AG04449 (cell line): Measurements from ENCODE around the gene BDH2.

Source experiments
- CTCF ChIA-PET: fragments of 350-600 bp; formaldehyde crosslinking; extraction: SDS; loops from one replicate; lab custom pipeline; 2021; ENCODE audit warnings: antibody characterized with exemption; lab: Yijun Ruan, JAX
- POLR2A ChIA-PET: fragments of 400-600, 350-600 bp; formaldehyde crosslinking; extraction: SDS; loops from one replicate; lab custom pipeline; 2020; ENCODE audit warnings: antibody characterized with exemption, inconsistent platforms; lab: Yijun Ruan, JAX
- DNase-seq: peaks from one replicate; pipeline ENCODE4 v3.0.0-alpha.2; 2010; ENCODE audit warnings: low read depth, low spot score
- H3K4me3 ChIP-seq: 2 replicates; pipeline ENCODE4 v1.5.1; 2011; ENCODE audit warnings: low read depth, mild to moderate bottlenecking, control low read depth, low read length
- TF ChIP-seq, protein P1 (sequence below): IDR thresholded peaks from one replicate; pipeline ENCODE4 v1.5.1; 2011; ENCODE audit warnings: mild to moderate bottlenecking, moderate library complexity, low read length, control low read depth, inconsistent platforms; ENCODE audit not compliant: insufficient read depth; ENCODE audit errors: missing control alignments

Gene BDH2

DNA sequence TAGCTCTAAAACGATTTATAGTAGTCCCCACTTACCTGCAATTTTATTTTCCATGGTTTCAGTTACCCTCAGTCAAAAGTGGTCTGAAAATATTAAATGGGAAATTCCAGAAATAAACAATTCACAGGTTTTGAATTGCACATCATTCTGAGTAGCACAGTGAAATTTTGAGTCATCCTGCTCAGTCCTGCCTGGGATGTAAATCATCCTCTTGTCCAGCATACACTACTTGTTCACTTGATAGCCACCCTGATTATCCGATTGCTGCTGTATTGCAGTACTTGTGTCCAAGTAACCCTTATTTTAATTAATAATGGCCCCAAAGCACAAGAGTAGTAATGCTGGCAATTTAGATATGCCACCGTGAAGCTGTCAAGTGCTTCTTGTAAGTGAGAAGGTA is 23.5 kb upstream of the BDH2 start:
- CTCF ChIA-PET, result interaction anchor here (1.6 kb wide), 1 partner anchor 22 kb away, joined by 8 read pairs; no protein-coding TSS in a partner anchor
- H3K4me3 ChIP-seq, result no peak overlapping the region
- POLR2A ChIA-PET, result no interaction called here
- no peak for DNase-seq
- TF ChIP-seq, protein P1, sequence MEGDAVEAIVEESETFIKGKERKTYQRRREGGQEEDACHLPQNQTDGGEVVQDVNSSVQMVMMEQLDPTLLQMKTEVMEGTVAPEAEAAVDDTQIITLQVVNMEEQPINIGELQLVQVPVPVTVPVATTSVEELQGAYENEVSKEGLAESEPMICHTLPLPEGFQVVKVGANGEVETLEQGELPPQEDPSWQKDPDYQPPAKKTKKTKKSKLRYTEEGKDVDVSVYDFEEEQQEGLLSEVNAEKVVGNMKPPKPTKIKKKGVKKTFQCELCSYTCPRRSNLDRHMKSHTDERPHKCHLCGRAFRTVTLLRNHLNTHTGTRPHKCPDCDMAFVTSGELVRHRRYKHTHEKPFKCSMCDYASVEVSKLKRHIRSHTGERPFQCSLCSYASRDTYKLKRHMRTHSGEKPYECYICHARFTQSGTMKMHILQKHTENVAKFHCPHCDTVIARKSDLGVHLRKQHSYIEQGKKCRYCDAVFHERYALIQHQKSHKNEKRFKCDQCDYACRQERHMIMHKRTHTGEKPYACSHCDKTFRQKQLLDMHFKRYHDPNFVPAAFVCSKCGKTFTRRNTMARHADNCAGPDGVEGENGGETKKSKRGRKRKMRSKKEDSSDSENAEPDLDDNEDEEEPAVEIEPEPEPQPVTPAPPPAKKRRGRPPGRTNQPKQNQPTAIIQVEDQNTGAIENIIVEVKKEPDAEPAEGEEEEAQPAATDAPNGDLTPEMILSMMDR, result no peak

DNA sequence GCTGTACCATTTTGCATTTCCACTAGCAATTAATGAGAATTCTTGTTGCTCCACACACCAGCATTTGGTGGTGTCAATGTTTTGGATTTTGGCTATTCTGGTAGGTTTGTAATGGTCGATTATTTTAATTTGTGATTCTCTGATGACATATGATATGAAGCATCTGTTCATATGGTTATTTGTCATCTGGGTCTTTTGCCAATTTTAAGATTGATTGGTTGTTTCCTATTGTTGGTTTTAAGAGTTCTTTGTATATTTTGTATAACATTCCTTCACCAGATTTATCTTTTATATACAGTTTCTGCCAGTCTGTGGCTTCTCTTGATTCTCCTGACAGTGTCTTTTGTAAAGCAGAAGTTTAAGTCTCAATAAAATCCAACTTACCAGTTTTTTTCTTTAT is 18.5 kb upstream of the BDH2 start:
- no peak for DNase-seq
- ChIA-PET CTCF (interaction anchor here (1.0 to 3.3 kb wide), 2 partner anchors 18 to 33 kb away, joined by 4 to 18 read pairs; partner anchors contain the start of gene BDH2), POLR2A (no interaction called here)
- H3K4me3 ChIP-seq, result no peak overlapping the region
- TF ChIP-seq, protein P1, result no peak

DNA sequence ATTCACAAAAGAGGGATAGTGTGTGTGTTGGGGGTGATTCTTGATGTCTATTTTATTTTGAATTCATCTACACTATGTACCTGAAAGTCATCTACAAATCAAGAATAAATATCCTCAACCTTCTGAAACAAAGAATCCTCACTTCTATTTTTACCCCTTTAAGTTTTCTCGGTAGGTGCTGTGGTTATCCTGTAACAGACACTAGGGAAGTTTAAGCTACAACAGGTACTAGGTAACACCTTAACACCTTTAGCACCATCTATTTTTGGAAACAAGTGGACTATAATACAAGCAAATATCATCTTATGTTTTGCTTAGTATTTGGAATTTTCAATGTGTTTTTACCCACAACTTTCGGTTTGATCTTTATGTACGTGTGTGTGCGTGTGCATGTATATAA is 12.0 kb upstream of the BDH2 start:
- no peak overlapping the region for H3K4me3 ChIP-seq
- TF ChIP-seq, protein P1, result no peak
- DNase-seq, result no peak
- CTCF ChIA-PET, result interaction anchor here (2.3 to 4.6 kb wide), 2 partner anchors 11 to 19 kb away, joined by 5 to 34 read pairs; partner anchors contain the start of gene BDH2
- POLR2A ChIA-PET, result no interaction called here

DNA sequence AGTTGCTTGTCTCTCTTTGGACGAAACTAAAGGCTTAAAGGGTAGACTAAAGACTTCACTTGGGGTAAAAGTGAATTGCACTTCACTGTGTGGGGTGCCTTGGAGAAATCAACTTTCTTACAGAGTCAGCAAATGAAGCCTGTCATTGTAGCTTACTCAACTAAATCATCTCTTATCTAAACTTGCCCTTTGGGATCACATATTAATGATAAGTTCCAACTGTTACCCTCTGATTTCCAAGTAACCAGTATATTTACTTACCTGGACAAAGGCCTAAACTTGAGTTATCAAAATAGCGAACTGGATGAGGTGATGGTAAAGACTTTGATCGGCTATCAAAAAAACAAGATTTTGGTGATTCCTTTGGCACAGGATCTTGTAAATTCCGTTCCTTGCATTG is 8.9 kb upstream of the BDH2 start:
- ChIA-PET CTCF (interaction anchor here (1.1 to 4.6 kb wide), 2 partner anchors 8 kb away, joined by 4 to 34 read pairs; partner anchors contain the start of gene BDH2), POLR2A (no interaction called here)
- H3K4me3 ChIP-seq, result no peak overlapping the region
- TF ChIP-seq, protein P1, result no peak
- DNase-seq, result no peak

DNA sequence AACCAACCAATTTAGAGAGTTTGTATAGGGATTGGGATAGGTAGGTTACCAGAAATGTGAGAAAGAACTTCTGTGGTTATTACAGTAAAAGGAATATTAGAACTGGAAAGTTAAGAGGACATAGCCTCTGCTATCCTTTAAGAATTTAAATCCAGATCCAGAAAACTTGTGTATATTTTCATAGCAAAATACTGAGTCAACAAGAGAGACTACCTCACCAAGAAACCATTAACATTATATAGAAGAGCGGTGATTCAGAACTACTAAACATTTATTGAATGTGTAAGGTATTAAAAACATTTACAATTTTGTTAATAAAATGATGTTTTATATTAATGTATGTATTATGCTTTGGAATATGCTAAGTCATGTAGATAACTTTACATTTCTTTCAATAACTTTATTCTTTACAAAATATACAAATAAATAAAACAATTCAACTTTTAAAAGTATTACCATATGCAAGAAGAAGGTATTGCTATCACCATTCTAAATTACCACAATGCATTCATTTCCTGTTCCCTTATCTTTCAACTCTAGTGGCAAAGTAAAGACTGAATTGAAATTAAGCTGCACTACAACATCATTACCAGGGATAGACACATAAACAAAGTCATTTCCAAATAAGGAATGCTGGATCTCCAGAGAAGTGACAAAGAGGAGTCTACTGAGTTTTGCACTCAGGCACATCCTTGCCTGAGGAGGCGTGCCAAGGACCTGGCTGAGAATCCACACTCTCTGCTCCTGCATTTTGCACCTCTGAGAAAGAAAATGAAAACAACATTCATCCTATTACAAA is 6.1 kb upstream of the BDH2 start:
- DNase-seq, result peak; percentile 26
- no peak overlapping the region for H3K4me3 ChIP-seq
- ChIA-PET POLR2A (no interaction called here), CTCF (interaction anchor here (1.4 kb wide), 1 partner anchor 14 kb away, joined by 7 read pairs; no protein-coding TSS in a partner anchor)
- TF ChIP-seq, protein P1, result no peak

DNA sequence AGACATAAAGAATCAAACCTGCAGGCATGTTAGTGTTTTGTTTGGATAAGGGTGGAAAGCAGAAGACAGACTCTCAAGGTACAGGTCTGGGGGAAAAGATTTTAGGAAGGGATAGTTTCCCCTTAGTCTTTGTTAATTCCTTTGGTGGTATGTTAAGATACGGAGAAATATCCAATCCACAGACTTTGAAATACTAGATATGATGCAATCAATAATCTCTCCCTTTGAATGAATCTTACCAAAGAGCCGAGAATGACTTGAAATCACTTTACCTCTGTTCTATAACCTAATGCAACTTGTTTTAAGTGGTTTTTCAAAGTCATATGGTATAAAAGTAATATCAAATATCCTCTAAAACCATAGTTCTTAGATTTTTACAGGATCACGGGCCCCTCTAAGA is 5.3 kb upstream of the BDH2 start:
- ChIA-PET POLR2A (no interaction called here), CTCF (no interaction called here)
- DNase-seq, result no peak
- no peak overlapping the region for H3K4me3 ChIP-seq
- TF ChIP-seq, protein P1, result no peak
